ENCODE data around the gene ZCWPW1.
"Not testable (repeated sequence)": the region's sequence is repeated elsewhere in the genome, so short reads cannot be mapped to it uniquely, and the experiment has no call there.

The ZCWPW1 gene

DNA sequence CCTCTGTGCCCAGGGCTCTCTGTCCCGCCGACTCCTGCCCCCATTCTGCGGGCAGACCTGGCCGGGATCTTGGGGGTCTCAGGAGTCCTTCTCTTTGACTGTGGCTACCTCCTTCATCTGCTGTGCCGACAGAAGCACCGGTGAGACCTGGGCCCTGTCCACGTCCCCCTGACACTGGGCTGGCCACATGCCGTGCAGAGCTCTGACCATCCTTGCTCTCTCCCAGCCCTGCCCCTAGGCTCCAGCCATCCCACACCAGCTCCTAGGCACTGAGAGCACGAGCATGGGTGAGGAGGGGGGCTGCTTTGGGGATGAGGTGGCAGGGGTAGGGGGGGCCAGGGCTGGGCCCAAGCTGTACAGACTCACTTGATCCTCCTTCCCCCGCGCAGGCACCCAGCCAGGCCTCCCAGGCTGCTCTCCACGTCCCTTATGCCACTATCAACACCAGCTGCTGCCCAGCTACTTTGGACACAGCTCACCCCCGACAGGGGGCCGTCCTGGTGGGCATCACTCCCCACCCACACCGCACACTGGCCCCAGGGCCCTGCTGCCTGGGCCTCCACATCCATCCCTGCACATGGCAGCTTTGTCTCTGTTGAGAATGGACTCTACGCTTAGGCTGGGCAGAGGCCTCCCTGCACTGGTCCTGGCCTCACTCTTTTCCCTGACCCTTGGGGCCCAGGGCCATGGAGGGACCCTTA is 75.4 kb downstream of the ZCWPW1 start:
- no peak for DNase-seq (ENCODE audit: low spot score)

DNA sequence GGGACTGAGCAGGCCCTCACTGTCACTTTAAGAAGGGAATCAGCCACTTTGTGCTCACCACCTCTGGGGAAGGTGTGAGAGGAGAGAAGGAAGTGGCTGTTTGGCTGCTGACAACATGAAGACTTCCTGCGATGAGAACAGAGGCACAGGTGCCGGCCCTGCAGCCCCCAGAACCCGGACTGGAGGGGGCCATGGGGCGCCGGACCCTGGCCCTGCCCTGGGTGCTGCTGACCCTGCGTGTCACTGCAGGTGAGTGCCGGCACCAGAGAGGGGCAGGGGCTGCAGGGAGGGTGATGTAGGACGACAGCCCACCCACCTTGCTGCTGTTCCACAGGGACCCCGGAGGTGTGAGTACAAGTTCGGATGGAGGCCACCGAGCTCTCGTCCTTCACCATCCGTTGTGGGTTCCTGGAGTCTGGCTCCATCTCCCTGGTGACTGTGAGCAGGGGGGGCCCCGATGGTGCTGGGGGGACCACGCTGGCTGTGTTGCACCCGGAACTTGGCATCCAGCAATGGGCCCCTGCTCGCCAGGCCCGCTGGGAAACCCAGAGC is 76.2 kb downstream of the ZCWPW1 start:
- DNase-seq (ENCODE audit: low spot score), result not testable (repeated sequence)

GRCh38 chr7:100351657-100352058 is 76.8 kb downstream of the ZCWPW1 start:
- no peak for DNase-seq (ENCODE audit: low spot score)

Measured in HuH-7 (cell line).